Peyer's patch (tissue), 4 donors: ENCODE results near the gene WRAP73. TPM values are rescaled to one million over a fixed set of nuclear protein-coding genes. Genes with fewer than 3 reads are reported as not detected.
A peak's percentile ranks its signal among the peaks of the same experiment; 100 is the strongest.

Experiments used
- DNase-seq, 3 donors: peaks; one replicate each; pipeline ENCODE4 v3.0.0-alpha.2; 2017 to 2019
- H3K27ac ChIP-seq, 4 donors: fragments of 200-600 bp; sonication (generic); one replicate each; pipeline ENCODE4 v1.5.1; 2016 to 2019
- H3K27me3 ChIP-seq, 2 donors: fragments of 200-600 bp; sonication (generic); one replicate each; pipeline ENCODE4 v1.5.1; 2019
- H3K36me3 ChIP-seq, 3 donors: fragments of 200-600 bp; sonication (generic); one replicate each; pipeline ENCODE4 v1.5.1; 2016 to 2019
- H3K4me1 ChIP-seq, 4 donors: fragments of 200-600 bp; sonication (generic); one replicate each; pipeline ENCODE4 v1.5.1; 2016 to 2019
- H3K4me3 ChIP-seq, 4 donors: fragments of 200-600 bp; sonication (generic); 1 replicate in 3 of 4; 2 replicates in 1 of 4; pipeline ENCODE4 v1.5.1; 2016 to 2019; ENCODE audit warnings: mild to moderate bottlenecking in 1 of 4
- H3K9me3 ChIP-seq, 4 donors: fragments of 200-600 bp; sonication (generic); one replicate each; pipeline ENCODE4 v1.5.1; 2016 to 2019; ENCODE audit warnings: mild to moderate bottlenecking in 1 of 4
- POLR2A ChIP-seq, 2 donors: fragments of 450-650 bp; IDR thresholded peaks; one replicate each; pipeline ENCODE4 v1.5.1; 2017; ENCODE audit warnings: antibody characterized with exemption in 2 of 2, mild to moderate bottlenecking in 2 of 2, moderate library complexity in 2 of 2
- total RNA-seq, 4 donors: library from RNA; depleted of rRNA; stranded (reverse); fragments of >200 nt; gene quantifications; one replicate each; pipeline ENCODE4 v1.1.0, GENCODE V29; 2016
- TF ChIP-seq, protein P1 (sequence below), 6 experiments: fragments of 450-650 bp in 4 of 6; fragments of 200-600 bp in 2 of 6; sonication (generic) in 1 of 6; IDR thresholded peaks; one replicate each; pipeline ENCODE4 v1.5.1; 2017 to 2019; ENCODE audit warnings: antibody characterized with exemption in 6 of 6, mild to moderate bottlenecking in 3 of 6, moderate library complexity in 1 of 6

WRAP73 gene
- total RNA-seq, 4 donors from 2014 or later, result 34.3 to 71.1 (median 49.4) TPM

DNA sequence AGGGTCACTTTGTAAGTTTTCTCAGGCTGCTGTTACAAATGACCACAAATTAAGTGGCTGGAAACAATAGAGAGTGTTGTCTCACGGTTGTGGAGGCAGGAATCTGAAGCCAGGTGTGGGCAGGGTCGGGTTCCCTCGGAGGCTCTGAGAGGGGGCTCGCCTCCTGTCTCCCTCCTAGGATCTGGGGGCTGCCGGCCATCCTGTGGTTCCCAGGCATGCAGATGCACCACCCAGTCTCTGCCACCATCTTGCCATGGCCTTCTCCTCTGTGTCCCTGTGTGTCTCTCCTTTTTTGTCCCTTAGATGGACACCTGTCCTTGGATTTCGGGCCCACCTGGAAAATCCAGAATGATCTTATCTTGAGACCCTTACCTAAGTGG, 7.2 kb upstream of the WRAP73 start:
- H3K27ac ChIP-seq, result no peak overlapping the region
- no peak overlapping the region for H3K4me3 ChIP-seq
- no peaks in the 10 kb centered on the region for H3K9me3 ChIP-seq
- peaks cover 0 to 11% (median 5%) of the 10 kb centered on the region in 4 donors for H3K4me1 ChIP-seq
- DNase-seq, result peak in 1 of 3 donors; percentile 10
- H3K27me3 ChIP-seq, result peaks cover 0 to 17% of the 10 kb centered on the region in 2 donors
- H3K36me3 ChIP-seq, result no peaks in the 10 kb centered on the region
- TF ChIP-seq POLR2A (IDR thresholded peaks at IDR 0.05), result no peak
- TF ChIP-seq, protein P1, sequence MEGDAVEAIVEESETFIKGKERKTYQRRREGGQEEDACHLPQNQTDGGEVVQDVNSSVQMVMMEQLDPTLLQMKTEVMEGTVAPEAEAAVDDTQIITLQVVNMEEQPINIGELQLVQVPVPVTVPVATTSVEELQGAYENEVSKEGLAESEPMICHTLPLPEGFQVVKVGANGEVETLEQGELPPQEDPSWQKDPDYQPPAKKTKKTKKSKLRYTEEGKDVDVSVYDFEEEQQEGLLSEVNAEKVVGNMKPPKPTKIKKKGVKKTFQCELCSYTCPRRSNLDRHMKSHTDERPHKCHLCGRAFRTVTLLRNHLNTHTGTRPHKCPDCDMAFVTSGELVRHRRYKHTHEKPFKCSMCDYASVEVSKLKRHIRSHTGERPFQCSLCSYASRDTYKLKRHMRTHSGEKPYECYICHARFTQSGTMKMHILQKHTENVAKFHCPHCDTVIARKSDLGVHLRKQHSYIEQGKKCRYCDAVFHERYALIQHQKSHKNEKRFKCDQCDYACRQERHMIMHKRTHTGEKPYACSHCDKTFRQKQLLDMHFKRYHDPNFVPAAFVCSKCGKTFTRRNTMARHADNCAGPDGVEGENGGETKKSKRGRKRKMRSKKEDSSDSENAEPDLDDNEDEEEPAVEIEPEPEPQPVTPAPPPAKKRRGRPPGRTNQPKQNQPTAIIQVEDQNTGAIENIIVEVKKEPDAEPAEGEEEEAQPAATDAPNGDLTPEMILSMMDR (IDR thresholded peaks at IDR 0.05), result no peak

DNA sequence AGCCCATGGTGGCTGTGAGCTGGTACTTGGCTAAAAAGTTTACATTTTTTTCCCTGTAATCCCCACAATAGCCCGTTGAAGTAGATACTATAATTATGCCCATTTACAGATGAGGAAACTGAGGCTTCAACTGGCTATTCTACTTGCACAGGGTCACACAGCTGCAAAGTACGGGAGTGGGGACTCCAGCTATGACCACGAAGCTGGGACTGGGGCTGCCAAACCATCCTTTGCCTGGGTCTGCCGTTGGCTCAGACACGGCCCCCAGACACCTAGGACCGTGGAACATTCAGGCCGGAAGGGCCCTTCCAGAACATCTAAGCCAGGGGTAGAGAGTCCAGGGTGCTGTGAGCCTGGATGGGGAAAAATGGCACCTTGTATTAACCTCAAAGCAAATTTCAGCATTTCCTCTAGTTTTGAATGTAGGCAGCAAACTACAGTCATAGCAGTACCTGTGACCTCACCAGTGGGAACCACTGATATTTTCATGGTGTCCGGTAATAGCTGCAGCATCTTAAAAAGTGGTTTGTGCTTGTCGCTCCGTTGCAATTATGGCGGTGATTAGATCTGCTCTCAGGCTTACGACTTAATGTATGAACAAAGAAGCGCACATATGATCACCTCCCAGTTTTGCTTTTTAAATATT, 6.7 kb upstream of the WRAP73 start:
- Histone ChIP-seq H3K4me3 (no peak overlapping the region), H3K27ac (no peak overlapping the region), H3K36me3 (no peaks in the 10 kb centered on the region), H3K9me3 (no peaks in the 10 kb centered on the region), H3K4me1 (peaks cover 0 to 16% (median 10%) of the 10 kb centered on the region in 4 donors), H3K27me3 (peaks cover 0 to 22% of the 10 kb centered on the region in 2 donors)
- peak in 1 of 3 donors; percentile 15 for DNase-seq
- TF ChIP-seq, protein P1 (IDR thresholded peaks at IDR 0.05), result no peak
- TF ChIP-seq POLR2A (IDR thresholded peaks at IDR 0.05), result no peak

DNA sequence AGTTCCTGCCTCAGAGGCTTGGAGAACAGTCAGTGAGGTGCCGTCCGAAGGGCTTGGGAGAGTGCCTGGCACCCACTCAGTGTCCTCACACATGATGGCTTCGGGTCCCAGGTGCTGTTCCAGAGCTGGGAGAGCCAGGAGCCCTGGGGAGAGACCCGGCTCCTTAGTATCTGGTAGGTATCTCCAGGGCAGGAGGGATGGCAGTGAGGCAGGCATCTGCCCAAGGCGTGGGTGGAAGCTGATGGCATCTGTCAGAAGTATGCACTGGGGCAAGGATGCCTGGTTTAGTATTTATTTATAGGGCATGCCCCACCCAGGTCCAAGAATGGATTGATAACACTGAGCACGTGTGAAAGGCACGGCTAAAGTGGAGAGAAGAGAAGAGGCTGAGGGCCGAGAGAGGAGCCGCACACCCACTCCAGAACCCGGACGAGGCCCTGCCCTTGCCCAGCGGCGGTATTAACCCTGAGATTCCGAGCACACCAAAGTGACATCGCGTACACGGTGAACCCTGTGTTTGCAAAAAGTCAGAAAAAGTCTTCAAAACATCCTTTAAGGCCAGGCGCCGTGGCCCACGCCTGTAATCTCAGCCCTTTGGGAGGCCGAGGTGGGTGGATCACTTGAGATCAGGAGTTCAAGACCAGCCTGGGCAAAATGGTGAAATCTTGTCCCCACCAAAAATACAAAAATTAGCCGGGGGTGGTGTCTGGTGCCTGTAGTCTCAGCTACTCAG, 4.8 kb upstream of the WRAP73 start:
- TF ChIP-seq, protein P1 (IDR thresholded peaks at IDR 0.05), result no peak
- TF ChIP-seq POLR2A (IDR thresholded peaks at IDR 0.05), result no peak
- Histone ChIP-seq H3K9me3 (no peaks in the 10 kb centered on the region), H3K4me3 (no peak overlapping the region), H3K4me1 (peaks cover 0 to 31% (median 23%) of the 10 kb centered on the region in 4 donors), H3K27ac (no peak overlapping the region), H3K36me3 (no peaks in the 10 kb centered on the region), H3K27me3 (peaks cover 0 to 35% of the 10 kb centered on the region in 2 donors)
- DNase-seq, result peak in 1 of 3 donors; percentile 21

DNA sequence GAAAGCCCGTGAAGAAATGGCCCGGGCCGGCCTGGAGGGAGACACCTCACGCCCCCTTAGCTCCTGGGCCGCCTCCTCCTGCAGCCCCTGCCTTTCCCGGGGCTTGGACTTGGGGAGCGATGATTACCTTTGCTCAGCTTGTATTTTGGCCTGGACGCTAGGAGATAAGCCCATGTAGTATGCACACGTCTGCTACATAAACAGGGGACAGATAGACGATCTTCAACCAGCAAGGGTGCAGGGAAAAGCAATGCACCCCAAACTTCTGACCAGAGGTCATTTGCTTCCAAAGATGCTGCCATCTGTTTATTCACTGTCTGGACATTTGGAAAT, 3.3 kb upstream of the WRAP73 start:
- Histone ChIP-seq H3K9me3 (no peaks in the 10 kb centered on the region), H3K36me3 (no peaks in the 10 kb centered on the region), H3K4me3 (no peak overlapping the region), H3K27me3 (peaks cover 0 to 35% of the 10 kb centered on the region in 2 donors), H3K4me1 (peaks cover 0 to 43% (median 25%) of the 10 kb centered on the region in 4 donors), H3K27ac (no peak overlapping the region)
- TF ChIP-seq, protein P1 (IDR thresholded peaks at IDR 0.05), result no peak
- no peak for TF ChIP-seq POLR2A (IDR thresholded peaks at IDR 0.05)
- no peak for DNase-seq

- peaks cover 0 to 35% of the 10 kb centered on the region in 2 donors for H3K27me3 ChIP-seq
These were observed 2.8 kb upstream of the WRAP73 start for GRCh38 chr1:3652548-3653285.

More at GRCh38 chr1:3652548-3653285, 2.8 kb upstream of the WRAP73 start:
- Histone ChIP-seq H3K9me3 (no peaks in the 10 kb centered on the region), H3K27ac (no peak overlapping the region), H3K36me3 (no peaks in the 10 kb centered on the region), H3K4me3 (peak overlapping the region in 3 of 4 donors; percentile 47 to 52 (median 47)), H3K4me1 (peaks cover 0 to 43% (median 25%) of the 10 kb centered on the region in 4 donors)
- TF ChIP-seq, protein P1 (IDR thresholded peaks at IDR 0.05), result no peak
- no peak for TF ChIP-seq POLR2A (IDR thresholded peaks at IDR 0.05)
- DNase-seq, result peak in 1 of 3 donors; percentile 51
